Stomach (tissue), 9 donors: ENCODE data around the gene MATN1. TPM values are rescaled to one million over a fixed set of nuclear protein-coding genes. Genes with fewer than 3 reads are reported as not detected.

Source experiments
- DNase-seq, 2 donors: peaks; one replicate each; pipeline versions ENCODE4 v3.0.0 to v3.0.0-alpha.2; 2013 to 2019
- H3K27ac ChIP-seq, 5 donors: fragments of 200-600 bp in 4 of 5; sonication (generic) in 4 of 5; one replicate each; pipeline ENCODE4 v1.5.1; 2013 to 2019; ENCODE audit warnings: mild to moderate bottlenecking in 1 of 5, moderate library complexity in 1 of 5
- H3K27me3 ChIP-seq, 3 donors: fragments of 200-600 bp; sonication (generic); one replicate each; pipeline ENCODE4 v1.5.1; 2017 to 2019; ENCODE audit warnings: mixed run types in 1 of 3
- H3K36me3 ChIP-seq, 4 donors: fragments of 200-600 bp; sonication (generic); 1 replicate in 3 of 4; 2 replicates in 1 of 4; pipeline ENCODE4 v1.5.1; 2016 to 2019
- H3K4me1 ChIP-seq, 4 donors: fragments of 200-600 bp; sonication (generic); one replicate each; pipeline ENCODE4 v1.5.1; 2016 to 2019
- H3K4me3 ChIP-seq, 4 donors: fragments of 200-600 bp; sonication (generic) in 3 of 4; one replicate each; pipeline ENCODE4 v1.5.1; 2016 to 2019; ENCODE audit warnings: mild to moderate bottlenecking in 1 of 4
- H3K9me3 ChIP-seq, 4 donors: fragments of 200-600 bp; sonication (generic); one replicate each; pipeline ENCODE4 v1.5.1; 2016 to 2019
- CTCF ChIP-seq, 7 experiments: fragments of 450-650 bp in 4 of 7; fragments of 200-600 bp in 3 of 7; sonication (generic) in 3 of 7; IDR thresholded peaks; one replicate each; pipeline ENCODE4 v1.5.1; 2016 to 2019; ENCODE audit warnings: antibody characterized with exemption in 7 of 7, control low read depth in 2 of 7, mild to moderate bottlenecking in 1 of 7
- EP300 ChIP-seq: sonication (generic); formaldehyde crosslinking; IDR thresholded peaks from one replicate; pipeline ENCODE4 v1.6.1; 2017; ENCODE audit warnings: antibody characterized with exemption
- POLR2A ChIP-seq, 4 donors: fragments of 450-650 bp; IDR thresholded peaks; one replicate each; pipeline ENCODE4 v1.6.1; 2016; ENCODE audit warnings: antibody characterized with exemption in 4 of 4, control low read depth in 2 of 4, mild to moderate bottlenecking in 1 of 4, moderate library complexity in 1 of 4
- POLR2AphosphoS5 ChIP-seq, 3 donors: sonication (generic); formaldehyde crosslinking; IDR thresholded peaks; one replicate each; pipeline ENCODE4 v1.6.1; 2016; ENCODE audit warnings: antibody characterized with exemption in 3 of 3
- WGBS, 5 donors: extraction: QIAGEN DNeasy Blood & Tissue Kit in 3 of 5; methylation state at CpG; one replicate each; pipeline versions ENCODE4 v1.1.5 to v1.1.7; 2013 to 2018; 5-methylcytosine and 5-hydroxymethylcytosine counted together
- intact Hi-C: fragments of 100-400 bp; cut with DNase I; formaldehyde crosslinking; loops from one replicate; pipeline ENCODE4 v1.15.1; 2023; ENCODE audit warnings: low total_unique reads
- polyA plus RNA-seq, 3 donors: library from polyadenylated mRNA; stranded (reverse); fragments of 200-250 nt; gene quantifications; one replicate each; pipeline ENCODE4 v1.2.3, GENCODE V29; 2013
- small RNA-seq, 4 donors: library from RNA; depleted of rRNA; stranded (forward); fragments of <200 nt; gene quantifications; one replicate each; pipeline ENCODE3, GENCODE V24; 2016
- total RNA-seq, 5 donors: library from RNA; depleted of rRNA; stranded (reverse); fragments of >200 nt; gene quantifications; one replicate each; pipeline versions ENCODE4 v1.1.0 to v1.2.3, GENCODE V29; 2014 to 2016
- donor health status: healthy with polysubstance abuse.
- donor health status: Bipolar disorder and iron deficiency.
- donor health status: healthy.

MATN1 gene
- total and polyA plus RNA-seq, 8 donors, result 1.7 TPM; not detected in 7

- H3K9me3 ChIP-seq, result no peaks in the 10 kb centered on the region
- no peaks in the 10 kb centered on the region for H3K4me1 ChIP-seq
- intact Hi-C loops, result no loop called here
- no peak for DNase-seq
- H3K4me3 ChIP-seq, result no peak overlapping the region
- TF ChIP-seq EP300, result no peak
- TF ChIP-seq POLR2AphosphoS5 (IDR thresholded peaks at IDR 0.05), result no peak
- WGBS, 5 donors, result 59 to 76% (median 67%) methylated on average over 9 of the region's 9 CpGs
- peaks cover 0 to 17% (median 4%) of the 10 kb centered on the region in 3 donors for H3K27me3 ChIP-seq
- H3K27ac ChIP-seq, result no peak overlapping the region
- no peaks in the 10 kb centered on the region for H3K36me3 ChIP-seq
Measured at GRCh38 chr1:30662291-30662840, 61.0 kb downstream of the MATN1 start.

- Histone ChIP-seq H3K4me3 (no peak overlapping the region), H3K27me3 (peaks cover 0 to 28% (median 4%) of the 10 kb centered on the region in 3 donors), H3K4me1 (no peaks in the 10 kb centered on the region), H3K27ac (no peak overlapping the region), H3K9me3 (no peaks in the 10 kb centered on the region), H3K36me3 (no peaks in the 10 kb centered on the region)
- TF ChIP-seq POLR2AphosphoS5 (IDR thresholded peaks at IDR 0.05) (no peak), POLR2A (IDR thresholded peaks at IDR 0.05) (no peak), EP300 (no peak), CTCF (IDR thresholded peaks at IDR 0.05) (no peak)
- intact Hi-C loops, result no loop called here
- WGBS, 5 donors, result 82 to 95% (median 94%) methylated on average over 10 of the region's 10 CpGs
- no peak for DNase-seq
Measured at GRCh38 chr1:30661311-30661710, 62.1 kb downstream of the MATN1 start.

Small RNAs within 50 kb of the gene (small RNA-seq; reads per million reads assigned to genes)
- gene MIR4420, result 0 reads per million in 4 donors

Other genes starting within 250 kb of the MATN1 start
- gene LAPTM5, start 34.2 kb upstream of the MATN1 start, total RNA-seq, result 10 to 100 TPM in 4 of 5 donors, 1 to 10 TPM in 1; 4.6 to 48.4 (median 29.6) TPM
- gene LAPTM5, start 34.2 kb upstream of the MATN1 start, polyA plus RNA-seq, result 10 to 100 TPM; 33.1 to 39.9 (median 37.6) TPM
- gene SDC3, start 185.2 kb upstream of the MATN1 start, total RNA-seq, result 10 to 100 TPM in 4 of 5 donors, under 1 TPM in 1; 0.58 to 47.2 (median 30.8) TPM
- gene SDC3, start 185.2 kb upstream of the MATN1 start, polyA plus RNA-seq, result 10 to 100 TPM in 2 of 3 donors, 1 to 10 TPM in 1; 9.9 to 13.0 (median 10.7) TPM